GM12878 (cell line): Measurements from ENCODE around the gene SPAG16. TPM values are rescaled to one million over a fixed set of nuclear protein-coding genes. Genes with fewer than 3 reads are reported as not detected.

ENCODE experiments used
- ATAC-seq: fragments of 200-7000 bp; cut with Tn5 transposase; 3 replicates; pipeline ENCODE4 v1.9.1; 2020; ENCODE audit warnings: mild to moderate bottlenecking, moderate library complexity
- BruUV-seq: library from RNA; stranded (reverse); fragments of 400-500 nt; replicated peaks from 2 replicates; lab custom pipeline; 2021; lab: Mats Ljungman, UMichigan
- CTCF ChIA-PET: fragments of 300-600 bp; sonication (Branson Sonifier 250); formaldehyde crosslinking; extraction: SDS; loops from one replicate; lab custom pipeline; 2021; ENCODE audit warnings: inconsistent platforms; lab: Yijun Ruan, JAX
- POLR2A ChIA-PET: fragments of 350-600 bp; formaldehyde crosslinking; extraction: SDS; loops from one replicate; lab custom pipeline; 2021; ENCODE audit warnings: inconsistent platforms; lab: Charles Lee
- RAD21 ChIA-PET: fragments of 300-600 bp; sonication (Branson Sonifier 250); formaldehyde crosslinking; loops from one replicate; lab custom pipeline; 2023; ENCODE audit warnings: antibody characterized with exemption; ENCODE audit not compliant: unreplicated experiment; lab: Charles Lee
- SMC1A ChIA-PET: fragments of 300-600 bp; sonication (Branson Sonifier 250); formaldehyde crosslinking; loops from one replicate; lab custom pipeline; 2023; ENCODE audit not compliant: unreplicated experiment, uncharacterized antibody; lab: Charles Lee
- DNase-seq: peaks from one replicate; pipeline ENCODE4 v3.0.0-alpha.2; 2011; ENCODE audit warnings: low read depth, low spot score
- FAIRE-seq: peaks from 3 replicates; lab custom pipeline; 2011; peaks lifted over from hg19 to GRCh38; lab: Jason Lieb, UNC
- H2AFZ ChIP-seq: 2 replicates; pipeline ENCODE4 v1.6.0; 2011; ENCODE audit warnings: low read depth, low read length, control low read depth; ENCODE audit not compliant: control insufficient read depth
- H3K27ac ChIP-seq: 2 replicates; pipeline ENCODE4 v1.5.1; 2011; ENCODE audit warnings: control low read depth; ENCODE audit not compliant: control insufficient read depth, insufficient read depth
- H3K27me3 ChIP-seq, 2 experiments: replicated peaks in 1 of 2; 2 replicates each; pipeline versions ENCODE4 v1.6.0 to v1.6.1; 2011; ENCODE audit warnings: low read length in 1 of 2; ENCODE audit not compliant: control insufficient read depth in 2 of 2, insufficient read depth in 2 of 2
- H3K36me3 ChIP-seq, 2 experiments: 2 replicates each; pipeline ENCODE4 v1.5.1; 2011; ENCODE audit warnings: low read length in 1 of 2; ENCODE audit not compliant: control insufficient read depth in 2 of 2, insufficient read depth in 2 of 2
- H3K4me1 ChIP-seq: 2 replicates; pipeline ENCODE4 v1.6.1; 2011; ENCODE audit warnings: mild to moderate bottlenecking, low read length, moderate library complexity, mixed read lengths; ENCODE audit not compliant: control insufficient read depth, insufficient read depth
- H3K4me2 ChIP-seq: 2 replicates; pipeline ENCODE4 v1.6.0; 2011; ENCODE audit warnings: control low read depth; ENCODE audit not compliant: control insufficient read depth, insufficient read depth
- H3K4me3 ChIP-seq: fragments of 200-600 bp; sonication (generic); 2 replicates; pipeline ENCODE4 v1.5.1; 2016
- H3K79me2 ChIP-seq: 2 replicates; pipeline ENCODE4 v1.6.0; 2011; ENCODE audit warnings: low read length; ENCODE audit not compliant: control insufficient read depth, insufficient read depth
- H3K9ac ChIP-seq: 2 replicates; pipeline ENCODE4 v1.8.0; 2011; ENCODE audit warnings: low read length, control low read depth, mixed read lengths; ENCODE audit not compliant: control insufficient read depth, insufficient read depth
- H3K9me3 ChIP-seq: replicated peaks from 3 replicates; pipeline ENCODE4 v1.5.1; 2011; ENCODE audit warnings: mild to moderate bottlenecking, low read length; ENCODE audit not compliant: control insufficient read depth, insufficient read depth
- H4K20me1 ChIP-seq: 2 replicates; pipeline ENCODE4 v1.6.0; 2011; ENCODE audit not compliant: control insufficient read depth, insufficient read depth
- DPF2 ChIP-seq: fragments of 450-650 bp; IDR thresholded peaks from 2 replicates; pipeline ENCODE4 v1.6.1; 2017; ENCODE audit warnings: mild to moderate bottlenecking
- EGR1 ChIP-seq, 2 experiments: IDR thresholded peaks; 1 replicate in 1 of 2; 2 replicates in 1 of 2; pipeline ENCODE4 v1.6.1; 2011 to 2012; ENCODE audit warnings: low read depth in 2 of 2, low read length in 2 of 2, borderline replicate concordance in 1 of 2, mild to moderate bottlenecking in 1 of 2, moderate library complexity in 1 of 2
- EZH2 ChIP-seq: IDR thresholded peaks from 2 replicates; pipeline ENCODE4 v1.6.1; 2012; ENCODE audit warnings: low read depth, mild to moderate bottlenecking, control low read depth, inconsistent platforms, low read length, borderline replicate concordance; ENCODE audit not compliant: control insufficient read depth
- HDAC2 ChIP-seq: fragments of 200-600 bp; sonication (generic); IDR thresholded peaks from 2 replicates; pipeline ENCODE4 v1.6.1; 2017
- HDGF ChIP-seq: fragments of 450-650 bp; IDR thresholded peaks from 2 replicates; pipeline ENCODE4 v1.6.1; 2016; ENCODE audit warnings: antibody characterized with exemption
- NFIC ChIP-seq: IDR thresholded peaks from 2 replicates; pipeline ENCODE4 v1.6.1; 2012; ENCODE audit warnings: low read depth, mild to moderate bottlenecking, inconsistent platforms, low read length, moderate library complexity
- NRF1 ChIP-seq: conservative IDR thresholded peaks from 2 replicates; pipeline ENCODE4 v1.6.1; 2011; ENCODE audit warnings: mild to moderate bottlenecking, low read depth, low read length, improper control_type of control experiment
- PRDM15 ChIP-seq: fragments of 450-650 bp; formaldehyde crosslinking; IDR thresholded peaks from 2 replicates; pipeline ENCODE4 v1.4.0; 2020; ENCODE audit warnings: mild to moderate bottlenecking, moderate library complexity
- RBBP5 ChIP-seq: fragments of 200-600 bp; sonication (generic); conservative IDR thresholded peaks from 2 replicates; pipeline ENCODE4 v1.6.1; 2016
- RCOR1 ChIP-seq: conservative IDR thresholded peaks from 2 replicates; pipeline ENCODE4 v1.6.1; 2012; ENCODE audit warnings: low read depth, low read length, improper control_type of control experiment
- SIN3A ChIP-seq: IDR thresholded peaks from 2 replicates; pipeline ENCODE4 v1.6.1; 2012; ENCODE audit warnings: low read depth, low read length, improper control_type of control experiment
- SREBF1 ChIP-seq: IDR thresholded peaks from 2 replicates; pipeline ENCODE4 v1.6.1; 2012; ENCODE audit warnings: mild to moderate bottlenecking, low read length
- USF1 ChIP-seq: IDR thresholded peaks from 2 replicates; pipeline ENCODE4 v1.6.1; 2011; ENCODE audit warnings: borderline replicate concordance, low read depth, mild to moderate bottlenecking, moderate library complexity, mixed read lengths, low read length; ENCODE audit not compliant: insufficient read depth; ENCODE audit errors: extremely low read length
- WGBS: methylation state at CpG from one replicate; pipeline ENCODE4 v1.1.6; 2016; ENCODE audit warnings: low lambda C conversion rate; ENCODE audit not compliant: insufficient replicate concordance, insufficient coverage; ENCODE audit errors: missing lambda C conversion rate; 5-methylcytosine and 5-hydroxymethylcytosine counted together
- in situ Hi-C: fragments of 300-500 bp; cut with MboI; formaldehyde crosslinking; loops from 9 replicates; pipeline ENCODE4 v1.14.3; 2018; ENCODE audit warnings: mixed read lengths
- intact Hi-C: fragments of 100-400 bp; cut with micrococcal nuclease; formaldehyde crosslinking; loops from one replicate; pipeline ENCODE4 v1.14.2; 2022; ENCODE audit not compliant: unreplicated experiment
- polyA plus RNA-seq, 11 experiments: library from polyadenylated mRNA; depleted of rRNA in 4 of 11; unstranded in 6 of 11; stranded (reverse) in 5 of 11; fragments of >200 nt; fragmentation: Nextera tagmentation in 4 of 11; fragmentation: Illumina TruSeq in 1 of 11; extraction: Ambion mirVana in 4 of 11; extraction: Trizol in 1 of 11; gene quantifications; 1 replicate in 1 of 11; 2 replicates in 10 of 11; pipeline versions ENCODE4 v1.2.1 to v1.2.3, GENCODE V29; 2011 to 2016; ENCODE audit warnings: inconsistent platforms in 2 of 11, missing spikeins in 2 of 11, low read depth in 1 of 11
- total RNA-seq, 4 experiments: library from RNA; depleted of rRNA in 3 of 4; stranded (reverse); fragments of >200 nt in 3 of 4; fragmentation: Illumina TruSeq in 1 of 4; extraction: Trizol in 1 of 4; gene quantifications; 2 replicates each; pipeline versions ENCODE4 v1.2.1 to v1.2.3, GENCODE V29; 2013 to 2021
- TF ChIP-seq, protein P1 (sequence below): fragments of 450-650 bp; conservative IDR thresholded peaks from 2 replicates; pipeline ENCODE4 v1.6.1; 2017; ENCODE audit warnings: mild to moderate bottlenecking, moderate library complexity
- TF ChIP-seq, protein P2 (sequence below): fragments of 450-650 bp; IDR thresholded peaks from 2 replicates; pipeline ENCODE4 v1.6.1; 2017; ENCODE audit warnings: low read depth, mild to moderate bottlenecking, moderate library complexity

SPAG16 gene
- total and polyA plus RNA-seq, 10 of the 15 experiments (the other 5 are each of a cell fraction or from before 2014, with no cell fraction given), result 6.0 to 25.0 (median 15.2) TPM

GRCh38 chr2:213863541-213863940, 579.3 kb downstream of the SPAG16 start:
- no peaks in the 10 kb centered on the region for H3K36me3 ChIP-seq
- ChIA-PET RAD21 (no interaction called here), CTCF (no interaction called here), SMC1A (interaction anchor here (0.6 kb wide), 1 partner anchor 1349 kb away, joined by 3 read pairs; no protein-coding TSS in a partner anchor), POLR2A (no interaction called here)
- H3K4me1 ChIP-seq, result no peaks in the 10 kb centered on the region
- DNase-seq, result no peak
- H3K4me2 ChIP-seq, result no peak overlapping the region
- intact Hi-C loops (no loop called here), in situ Hi-C loops (no loop called here)
- no peaks in the 10 kb centered on the region for H3K79me2 ChIP-seq
- no peak for FAIRE-seq
- no peak overlapping the region for H2AFZ ChIP-seq
- no peak overlapping the region for H3K4me3 ChIP-seq
- H3K27me3 ChIP-seq, result no peaks in the 10 kb centered on the region
- H3K9ac ChIP-seq, result no peak overlapping the region
- 20% methylated on average over 3 of the region's 3 CpGs for WGBS
- no TSS peak for BruUV-seq
- no peaks in the 10 kb centered on the region for H4K20me1 ChIP-seq
- no peaks in the 10 kb centered on the region for H3K9me3 ChIP-seq
- no peak for ATAC-seq
- H3K27ac ChIP-seq, result no peak overlapping the region
- no peak for TF ChIP-seq SIN3A
- no peak for TF ChIP-seq RBBP5
- TF ChIP-seq DPF2, result no peak
- no peak for TF ChIP-seq USF1
- TF ChIP-seq, protein P1, sequence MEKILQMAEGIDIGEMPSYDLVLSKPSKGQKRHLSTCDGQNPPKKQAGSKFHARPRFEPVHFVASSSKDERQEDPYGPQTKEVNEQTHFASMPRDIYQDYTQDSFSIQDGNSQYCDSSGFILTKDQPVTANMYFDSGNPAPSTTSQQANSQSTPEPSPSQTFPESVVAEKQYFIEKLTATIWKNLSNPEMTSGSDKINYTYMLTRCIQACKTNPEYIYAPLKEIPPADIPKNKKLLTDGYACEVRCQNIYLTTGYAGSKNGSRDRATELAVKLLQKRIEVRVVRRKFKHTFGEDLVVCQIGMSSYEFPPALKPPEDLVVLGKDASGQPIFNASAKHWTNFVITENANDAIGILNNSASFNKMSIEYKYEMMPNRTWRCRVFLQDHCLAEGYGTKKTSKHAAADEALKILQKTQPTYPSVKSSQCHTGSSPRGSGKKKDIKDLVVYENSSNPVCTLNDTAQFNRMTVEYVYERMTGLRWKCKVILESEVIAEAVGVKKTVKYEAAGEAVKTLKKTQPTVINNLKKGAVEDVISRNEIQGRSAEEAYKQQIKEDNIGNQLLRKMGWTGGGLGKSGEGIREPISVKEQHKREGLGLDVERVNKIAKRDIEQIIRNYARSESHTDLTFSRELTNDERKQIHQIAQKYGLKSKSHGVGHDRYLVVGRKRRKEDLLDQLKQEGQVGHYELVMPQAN, result no peak
- no peak for TF ChIP-seq HDAC2
- no peak for TF ChIP-seq HDGF
- no peak for TF ChIP-seq SREBF1
- TF ChIP-seq RCOR1, result no peak
- TF ChIP-seq, protein P2, sequence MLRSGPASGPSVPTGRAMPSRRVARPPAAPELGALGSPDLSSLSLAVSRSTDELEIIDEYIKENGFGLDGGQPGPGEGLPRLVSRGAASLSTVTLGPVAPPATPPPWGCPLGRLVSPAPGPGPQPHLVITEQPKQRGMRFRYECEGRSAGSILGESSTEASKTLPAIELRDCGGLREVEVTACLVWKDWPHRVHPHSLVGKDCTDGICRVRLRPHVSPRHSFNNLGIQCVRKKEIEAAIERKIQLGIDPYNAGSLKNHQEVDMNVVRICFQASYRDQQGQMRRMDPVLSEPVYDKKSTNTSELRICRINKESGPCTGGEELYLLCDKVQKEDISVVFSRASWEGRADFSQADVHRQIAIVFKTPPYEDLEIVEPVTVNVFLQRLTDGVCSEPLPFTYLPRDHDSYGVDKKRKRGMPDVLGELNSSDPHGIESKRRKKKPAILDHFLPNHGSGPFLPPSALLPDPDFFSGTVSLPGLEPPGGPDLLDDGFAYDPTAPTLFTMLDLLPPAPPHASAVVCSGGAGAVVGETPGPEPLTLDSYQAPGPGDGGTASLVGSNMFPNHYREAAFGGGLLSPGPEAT, result no peak
- TF ChIP-seq EGR1 (IDR thresholded peaks at IDR 0.05; ENCODE audit: borderline replicate concordance in 1 of 2, low read depth in 2 of 2, low read length in 2 of 2), result no peak
- no peak for TF ChIP-seq EZH2
- no peak for TF ChIP-seq NFIC
- TF ChIP-seq PRDM15, result no peak
- no peak for TF ChIP-seq NRF1
